HepG2 (cell line): ENCODE results near the gene INTS2. TPM values are rescaled to one million over a fixed set of nuclear protein-coding genes. Genes with fewer than 3 reads are reported as not detected.

ENCODE experiments used
- AGO2 ChIP-seq: fragments of 200-400 bp; formaldehyde crosslinking; optimal IDR thresholded peaks from 2 replicates; pipeline ENCODE3; 2017; ENCODE audit warnings: mild to moderate bottlenecking, low read depth, low read length, moderate library complexity
- ARNT ChIP-seq: fragments of 450-650 bp; IDR thresholded peaks from 2 replicates; pipeline ENCODE4 v1.6.1; 2017
- CBFB ChIP-seq: sonication (generic); formaldehyde crosslinking; IDR thresholded peaks from 2 replicates; pipeline ENCODE4 v1.4.0; 2020; ENCODE audit warnings: missing genetic modification reagents
- GPN1 ChIP-seq: sonication (generic); formaldehyde crosslinking; IDR thresholded peaks from 2 replicates; pipeline ENCODE4 v1.5.1; 2020; ENCODE audit warnings: missing genetic modification reagents, borderline replicate concordance
- HIC2 ChIP-seq: sonication (generic); formaldehyde crosslinking; IDR thresholded peaks from 2 replicates; pipeline ENCODE4 v1.9.0; 2022; ENCODE audit warnings: low read depth, missing genetic modification reagents
- KAT8 ChIP-seq: IDR thresholded peaks from 2 replicates; pipeline ENCODE4 v1.6.1; 2016; ENCODE audit warnings: missing genetic modification reagents, missing compliant biosample characterization
- KDM3A ChIP-seq: IDR thresholded peaks from 2 replicates; pipeline ENCODE4 v1.6.1; 2018; ENCODE audit warnings: low read depth, missing compliant biosample characterization
- KLF12 ChIP-seq: sonication (generic); formaldehyde crosslinking; IDR thresholded peaks from 2 replicates; pipeline ENCODE4 v1.4.0; 2020; ENCODE audit warnings: missing genetic modification reagents, borderline replicate concordance
- MAFG ChIP-seq: sonication (generic); formaldehyde crosslinking; IDR thresholded peaks from 2 replicates; pipeline ENCODE4 v1.5.1; 2020; ENCODE audit warnings: mild to moderate bottlenecking, missing genetic modification reagents
- MATR3 ChIP-seq: sonication (generic); formaldehyde crosslinking; IDR thresholded peaks from 2 replicates; pipeline ENCODE4 v1.4.0; 2020; ENCODE audit warnings: missing genetic modification reagents
- NCOA2 ChIP-seq: sonication (generic); formaldehyde crosslinking; IDR thresholded peaks from 2 replicates; pipeline ENCODE4 v1.8.0; 2022; ENCODE audit warnings: inconsistent platforms
- NFIB ChIP-seq: sonication (generic); formaldehyde crosslinking; IDR thresholded peaks from 2 replicates; pipeline ENCODE4 v1.9.0; 2021; ENCODE audit warnings: missing genetic modification reagents, mild to moderate bottlenecking, borderline replicate concordance
- SP140L ChIP-seq: sonication (generic); formaldehyde crosslinking; IDR thresholded peaks from 2 replicates; pipeline ENCODE4 v1.4.0; 2020; ENCODE audit warnings: missing genetic modification reagents, borderline replicate concordance
- TARDBP ChIP-seq: sonication (generic); formaldehyde crosslinking; IDR thresholded peaks from 2 replicates; pipeline ENCODE4 v1.8.0; 2022; ENCODE audit warnings: mild to moderate bottlenecking, missing genetic modification reagents
- TGIF2 ChIP-seq: IDR thresholded peaks from 2 replicates; pipeline ENCODE4 v1.6.1; 2016; ENCODE audit warnings: control low read depth, missing compliant biosample characterization
- THAP11 ChIP-seq: IDR thresholded peaks from 2 replicates; pipeline ENCODE4 v1.6.1; 2016; ENCODE audit warnings: missing biosample characterization, missing genetic modification reagents
- TSC22D2 ChIP-seq: sonication (generic); formaldehyde crosslinking; IDR thresholded peaks from 2 replicates; pipeline ENCODE4 v1.5.1; 2020; ENCODE audit warnings: missing genetic modification reagents, mild to moderate bottlenecking, borderline replicate concordance
- ZBTB8A ChIP-seq: sonication (generic); formaldehyde crosslinking; IDR thresholded peaks from 2 replicates; pipeline ENCODE4 v1.4.0; 2020; ENCODE audit warnings: mild to moderate bottlenecking, low read depth, missing genetic modification reagents, borderline replicate concordance
- ZFP36 ChIP-seq: fragments of 150-350 bp; IDR thresholded peaks from 2 replicates; pipeline ENCODE4 v1.6.1; 2018; ENCODE audit warnings: borderline replicate concordance, low read length, low read depth; ENCODE audit not compliant: partially characterized antibody
- ZNF12 ChIP-seq: sonication (generic); formaldehyde crosslinking; IDR thresholded peaks from 2 replicates; pipeline ENCODE4 v1.5.0; 2020; ENCODE audit warnings: missing genetic modification reagents
- ZNF337 ChIP-seq: sonication (generic); formaldehyde crosslinking; IDR thresholded peaks from 2 replicates; pipeline ENCODE4 v1.5.1; 2020; ENCODE audit warnings: missing genetic modification reagents, low read depth, mild to moderate bottlenecking, borderline replicate concordance
- ZNF350 ChIP-seq: sonication (generic); formaldehyde crosslinking; IDR thresholded peaks from 2 replicates; pipeline ENCODE4 v1.4.0; 2020; ENCODE audit warnings: mild to moderate bottlenecking, low read depth, missing genetic modification reagents, borderline replicate concordance
- ZNF441 ChIP-seq: sonication (generic); formaldehyde crosslinking; IDR thresholded peaks from 2 replicates; pipeline ENCODE4 v1.7.0; 2021; ENCODE audit warnings: missing genetic modification reagents, borderline replicate concordance
- ZNF567 ChIP-seq: sonication (generic); formaldehyde crosslinking; IDR thresholded peaks from 2 replicates; pipeline ENCODE4 v1.8.1; 2023; ENCODE audit warnings: mild to moderate bottlenecking, missing genetic modification reagents, borderline replicate concordance
- polyA plus RNA-seq, 8 experiments: library from polyadenylated mRNA; depleted of rRNA in 3 of 8; stranded (reverse) in 7 of 8; unstranded in 1 of 8; fragments of >200 nt; fragmentation: Illumina TruSeq in 4 of 8; extraction: Trizol in 4 of 8; gene quantifications; 2 replicates each; pipeline versions ENCODE4 v1.2.1 to v1.2.3, GENCODE V29; 2011 to 2016; ENCODE audit warnings: low read depth in 4 of 8, missing spikeins in 1 of 8, mixed read lengths in 1 of 8; ENCODE audit not compliant: insufficient read depth in 1 of 8
- total RNA-seq, 5 experiments: library from RNA; depleted of rRNA; stranded (reverse); fragments of >200 nt; fragmentation: Illumina TruSeq; extraction: Trizol; gene quantifications; 2 replicates each; pipeline ENCODE4 v1.2.3, GENCODE V29; 2016; ENCODE audit warnings: low read depth in 1 of 5
- TF ChIP-seq, protein P1 (sequence below): sonication (generic); formaldehyde crosslinking; conservative IDR thresholded peaks from 2 replicates; pipeline ENCODE4 v1.8.0; 2022; ENCODE audit warnings: low read depth, missing genetic modification reagents
- TF ChIP-seq, protein P2 (sequence below): sonication (generic); formaldehyde crosslinking; conservative IDR thresholded peaks from 2 replicates; pipeline ENCODE4 v1.8.0; 2022; ENCODE audit warnings: missing genetic modification reagents

Gene INTS2
- total and polyA plus RNA-seq, 2 of the 13 experiments (the other 11 are each of a cell fraction or from before 2014, with no cell fraction given) = 20.5 to 30.2 TPM

- TF ChIP-seq ZNF12 (CRISPR knock-in tag) = no peak
- TF ChIP-seq, protein P1, sequence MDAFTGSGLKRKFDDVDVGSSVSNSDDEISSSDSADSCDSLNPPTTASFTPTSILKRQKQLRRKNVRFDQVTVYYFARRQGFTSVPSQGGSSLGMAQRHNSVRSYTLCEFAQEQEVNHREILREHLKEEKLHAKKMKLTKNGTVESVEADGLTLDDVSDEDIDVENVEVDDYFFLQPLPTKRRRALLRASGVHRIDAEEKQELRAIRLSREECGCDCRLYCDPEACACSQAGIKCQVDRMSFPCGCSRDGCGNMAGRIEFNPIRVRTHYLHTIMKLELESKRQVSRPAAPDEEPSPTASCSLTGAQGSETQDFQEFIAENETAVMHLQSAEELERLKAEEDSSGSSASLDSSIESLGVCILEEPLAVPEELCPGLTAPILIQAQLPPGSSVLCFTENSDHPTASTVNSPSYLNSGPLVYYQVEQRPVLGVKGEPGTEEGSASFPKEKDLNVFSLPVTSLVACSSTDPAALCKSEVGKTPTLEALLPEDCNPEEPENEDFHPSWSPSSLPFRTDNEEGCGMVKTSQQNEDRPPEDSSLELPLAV (CRISPR knock-in tag) = no peak
- no peak for TF ChIP-seq CBFB (CRISPR knock-in tag)
- no peak for TF ChIP-seq AGO2
- peak; percentile 91 for TF ChIP-seq TGIF2
- TF ChIP-seq ZFP36 = no peak
- TF ChIP-seq THAP11 (CRISPR knock-in tag) = peak; percentile 48; the same call in 1 of the 2 replicates
- TF ChIP-seq ZNF337 = no peak; the same call in 1 of the 2 replicates
- TF ChIP-seq ZNF567 (CRISPR knock-in tag) = no peak; the same call in 1 of the 2 replicates
- no peak for TF ChIP-seq TSC22D2 (CRISPR knock-in tag)
- TF ChIP-seq TARDBP (CRISPR knock-in tag) = peak; percentile 33
- no peak for TF ChIP-seq MAFG (CRISPR knock-in tag)
- no peak for TF ChIP-seq GPN1
- no peak for TF ChIP-seq KLF12
- no peak for TF ChIP-seq ARNT
- TF ChIP-seq NFIB (CRISPR knock-in tag) = no peak
- no peak for TF ChIP-seq ZNF441 (CRISPR knock-in tag)
- TF ChIP-seq ZNF350 = peak; percentile 79; the same call in 1 of the 2 replicates
- TF ChIP-seq HIC2 = no peak
- no peak for TF ChIP-seq ZBTB8A (CRISPR knock-in tag)
- no peak for TF ChIP-seq MATR3 (CRISPR knock-in tag)
- TF ChIP-seq, protein P2, sequence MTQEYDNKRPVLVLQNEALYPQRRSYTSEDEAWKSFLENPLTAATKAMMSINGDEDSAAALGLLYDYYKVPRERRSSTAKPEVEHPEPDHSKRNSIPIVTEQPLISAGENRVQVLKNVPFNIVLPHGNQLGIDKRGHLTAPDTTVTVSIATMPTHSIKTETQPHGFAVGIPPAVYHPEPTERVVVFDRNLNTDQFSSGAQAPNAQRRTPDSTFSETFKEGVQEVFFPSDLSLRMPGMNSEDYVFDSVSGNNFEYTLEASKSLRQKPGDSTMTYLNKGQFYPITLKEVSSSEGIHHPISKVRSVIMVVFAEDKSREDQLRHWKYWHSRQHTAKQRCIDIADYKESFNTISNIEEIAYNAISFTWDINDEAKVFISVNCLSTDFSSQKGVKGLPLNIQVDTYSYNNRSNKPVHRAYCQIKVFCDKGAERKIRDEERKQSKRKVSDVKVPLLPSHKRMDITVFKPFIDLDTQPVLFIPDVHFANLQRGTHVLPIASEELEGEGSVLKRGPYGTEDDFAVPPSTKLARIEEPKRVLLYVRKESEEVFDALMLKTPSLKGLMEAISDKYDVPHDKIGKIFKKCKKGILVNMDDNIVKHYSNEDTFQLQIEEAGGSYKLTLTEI (CRISPR knock-in tag) = no peak
- TF ChIP-seq KDM3A (CRISPR knock-in tag) = no peak
- TF ChIP-seq NCOA2 (CRISPR knock-in tag) = no peak
- TF ChIP-seq KAT8 (CRISPR knock-in tag) = peak; percentile 67; the same call in 1 of the 2 replicates
- 0 out of 2 replicates have a peak, but pooled peaks have one; percentile 72 for TF ChIP-seq SP140L (CRISPR knock-in tag)
Observed at GRCh38 chr17:61862975-61863800, 64.6 kb downstream of the INTS2 start, which contains the start of gene BRIP1 (continued).
